HG02759 (cell line): Measurements from ENCODE around the gene GSC2.

ENCODE experiments used
- ATAC-seq: cut with Tn5 transposase; IDR thresholded peaks from one replicate; pipeline ENCODE4 v1.9.1; 2021; ENCODE audit warnings: mild to moderate bottlenecking, moderate library complexity; ENCODE audit not compliant: unreplicated experiment

GSC2 gene

GRCh38 chr22:19134176-19134831 lies 15.8 kb downstream of the GSC2 start:
- no peak for ATAC-seq

DNA sequence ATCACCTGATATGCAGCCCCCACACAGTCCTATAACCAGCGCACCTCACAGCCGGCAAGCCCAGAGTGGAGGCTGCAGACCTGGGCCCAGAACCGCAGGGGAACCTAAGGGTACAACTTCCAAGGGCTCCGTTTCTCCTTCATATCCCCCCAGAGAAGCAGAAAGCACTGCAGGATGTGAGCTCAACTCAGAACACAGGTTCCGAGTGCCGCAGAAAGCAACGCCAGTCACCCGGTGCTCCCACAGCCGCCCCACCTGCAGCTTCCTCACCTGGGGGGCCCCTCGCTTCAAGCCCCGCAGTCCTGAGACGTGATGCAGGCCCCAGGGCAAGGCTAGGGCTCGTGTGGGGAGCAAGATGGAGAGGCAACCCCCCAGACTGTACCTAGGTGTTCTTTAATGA lies 16.5 kb downstream of the GSC2 start:
- no peak for ATAC-seq

- no peak for ATAC-seq
Measured at GRCh38 chr22:19132693-19133400, 17.2 kb downstream of the GSC2 start.

GRCh38 chr22:19132153-19132552 lies 17.9 kb downstream of the GSC2 start:
- ATAC-seq = no peak

GRCh38 chr22:19131685-19132015 lies 18.4 kb downstream of the GSC2 start:
- no peak for ATAC-seq

GRCh38 chr22:19130959-19131684 lies 19.0 kb downstream of the GSC2 start, which contains the start of gene TSSK2:
TSSK2 (plus strand) TSS chr22:19131308; CDS start chr22:19131400, 92 bp downstream.
- ATAC-seq = no peak

GRCh38 chr22:19129871-19130270 lies 20.2 kb downstream of the GSC2 start:
- no peak for ATAC-seq

DNA sequence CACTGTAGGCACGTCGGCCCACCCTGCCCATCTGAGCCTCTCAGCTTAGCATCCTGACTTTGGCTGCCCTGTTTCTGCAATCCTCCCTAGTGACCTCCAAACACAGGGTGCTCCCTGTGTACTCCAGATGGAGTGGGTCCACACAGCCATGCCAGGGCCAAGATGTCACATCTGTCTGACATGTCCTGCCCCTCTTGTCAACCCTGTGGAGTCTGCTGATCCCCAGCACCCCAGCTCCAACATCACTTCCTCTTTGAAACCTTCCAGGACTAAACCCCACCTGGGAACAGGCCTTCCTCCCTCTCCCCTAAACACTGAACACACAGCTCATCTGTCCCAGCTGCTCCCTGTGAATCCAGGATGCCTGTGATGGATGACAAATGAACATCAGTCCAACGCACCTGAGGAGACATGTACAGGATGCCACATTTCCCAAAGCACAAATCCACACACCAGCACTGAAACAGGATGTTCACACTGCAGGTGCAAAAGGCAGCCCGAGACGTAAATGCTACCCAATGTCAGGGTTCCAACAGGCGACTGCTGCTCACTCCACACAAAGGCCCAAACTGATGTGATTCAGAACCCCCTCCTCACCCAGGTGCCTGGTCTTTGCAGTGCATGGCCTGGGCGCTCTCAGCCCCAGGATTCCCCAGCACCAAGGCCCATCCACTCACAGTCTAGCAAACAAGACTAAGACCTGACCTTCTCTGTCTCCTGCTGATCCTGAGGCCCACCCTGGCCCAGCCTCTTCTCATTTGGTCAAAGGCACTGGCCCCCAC lies 21.0 kb downstream of the GSC2 start:
- ATAC-seq = no peak

DNA sequence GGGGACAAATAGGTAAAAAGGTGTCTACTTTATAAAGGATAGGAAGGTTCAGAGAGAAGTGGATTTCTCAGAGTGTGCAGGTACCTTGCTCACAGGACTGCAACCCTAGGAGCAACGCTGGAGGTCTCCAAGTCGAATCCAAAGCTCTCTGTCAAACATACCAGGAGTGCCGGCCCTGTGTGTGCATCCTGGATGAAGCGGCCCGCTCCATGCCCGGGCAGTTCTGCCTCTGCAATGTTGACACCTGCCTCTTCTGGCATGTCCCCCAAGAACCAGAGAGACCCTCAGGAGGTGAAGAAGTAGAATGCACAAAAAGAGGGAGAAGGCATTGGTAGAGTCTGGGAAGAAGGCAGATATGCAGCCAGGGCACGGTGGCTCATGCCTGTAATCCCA lies 22.1 kb downstream of the GSC2 start:
- no peak for ATAC-seq

- no peak for ATAC-seq
Measured at GRCh38 chr22:19127329-19128008, 22.6 kb downstream of the GSC2 start.

DNA sequence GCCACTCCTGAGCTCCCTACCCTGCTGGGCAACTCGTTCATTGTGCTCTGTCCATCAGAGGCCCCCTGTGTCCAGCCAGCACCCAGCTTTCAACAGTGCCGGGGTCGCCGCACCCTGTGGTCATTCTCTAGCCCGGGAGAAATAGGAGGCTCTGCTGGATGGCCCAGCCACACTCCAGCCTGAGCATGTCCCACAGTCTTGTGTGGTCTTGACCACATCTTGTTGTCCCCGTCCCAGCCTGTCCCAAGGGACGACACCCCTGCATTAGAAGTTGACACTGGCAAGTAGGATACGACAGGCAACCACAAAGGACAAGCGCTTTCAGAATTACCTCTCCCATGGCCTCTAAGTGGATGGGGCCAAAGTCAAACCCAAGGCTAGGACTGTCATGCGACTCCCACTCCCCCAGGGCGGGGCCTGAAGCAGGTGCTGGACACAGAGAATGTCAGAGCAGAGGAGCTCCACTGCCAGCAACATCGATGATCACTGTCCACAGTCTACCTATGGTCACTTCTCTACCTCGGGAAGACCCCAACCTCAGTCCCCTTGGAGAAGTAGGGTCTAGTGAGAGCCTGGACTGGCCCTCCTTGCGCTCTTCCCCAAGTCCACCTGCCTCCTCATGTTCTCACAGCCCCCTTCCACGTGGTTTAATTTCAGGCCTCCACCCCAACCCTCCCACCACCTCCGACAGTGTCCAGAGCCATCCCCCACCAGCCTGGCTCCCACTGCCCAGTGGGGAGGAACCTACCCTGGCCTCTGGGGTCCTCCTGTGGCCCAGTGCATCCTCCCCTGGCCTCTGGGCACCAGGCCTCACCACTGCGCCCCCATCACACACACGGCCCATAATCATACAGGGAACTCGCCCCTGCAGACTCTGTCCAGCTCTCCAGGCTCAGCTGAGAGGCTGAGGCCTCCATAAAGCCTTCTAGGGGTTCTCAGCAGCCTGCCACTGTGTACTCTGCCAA lies 23.5 kb downstream of the GSC2 start:
- ATAC-seq = no peak

- no peak for ATAC-seq
Measured at GRCh38 chr22:19125474-19126308, 24.4 kb downstream of the GSC2 start.

DNA sequence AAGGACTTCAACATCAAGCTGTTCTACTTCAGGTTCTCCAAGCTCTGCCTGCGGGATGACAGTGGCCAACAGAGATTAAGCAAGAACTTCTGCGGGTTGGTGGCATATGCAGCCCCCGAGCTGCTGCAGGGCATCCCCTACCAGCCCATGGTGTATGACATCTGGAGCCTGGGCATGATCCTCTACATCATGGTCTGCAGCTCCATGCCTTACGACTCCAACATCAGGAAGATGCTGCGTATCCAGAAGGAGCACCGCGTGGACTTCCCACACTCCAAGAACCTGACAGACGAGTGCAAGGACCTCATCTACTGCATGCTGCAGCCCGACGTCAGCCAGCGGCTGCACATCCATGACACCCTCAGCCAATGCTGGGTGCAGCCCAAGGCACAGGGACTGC lies 25.1 kb downstream of the GSC2 start:
- no peak for ATAC-seq

DNA sequence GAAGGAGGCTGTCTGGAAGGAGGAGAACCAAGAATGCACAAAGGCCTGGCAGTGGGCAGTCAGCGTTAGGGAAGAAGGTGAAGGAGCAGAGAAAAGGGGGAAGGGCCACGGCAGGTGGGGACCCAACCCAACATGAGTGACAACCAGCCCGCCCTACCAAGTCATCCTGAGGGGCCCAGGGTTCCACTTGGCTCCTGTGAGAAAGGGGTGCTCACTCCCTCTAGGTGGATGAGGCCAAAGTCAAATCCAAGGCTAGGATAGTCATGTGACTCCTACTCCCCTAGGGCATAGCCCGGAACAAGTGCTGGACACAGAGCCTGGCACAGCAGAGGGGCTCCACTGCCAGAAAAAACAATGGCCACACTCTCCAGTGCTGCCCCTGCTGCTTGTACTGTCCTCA lies 25.7 kb downstream of the GSC2 start:
- ATAC-seq = no peak

DNA sequence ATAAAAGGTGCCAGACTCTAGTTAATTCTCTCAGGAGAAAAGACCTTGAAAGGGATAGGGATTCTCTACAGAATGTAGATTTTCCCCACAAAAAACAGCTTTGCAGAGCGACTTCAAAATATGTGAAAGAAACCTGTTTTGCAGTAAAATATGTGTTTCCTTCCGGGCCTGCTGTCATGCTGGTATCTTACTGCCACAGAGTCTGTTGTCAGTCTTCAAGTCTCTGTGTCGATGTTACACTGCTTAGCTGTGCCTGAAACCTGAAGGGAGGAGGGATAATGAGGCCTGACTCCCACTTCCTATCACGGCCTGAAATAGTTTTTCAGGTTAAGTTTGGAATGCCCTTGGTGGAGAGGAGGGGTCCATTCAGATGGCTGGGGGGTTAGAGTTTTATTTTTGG lies 26.2 kb downstream of the GSC2 start:
- ATAC-seq = no peak

DNA sequence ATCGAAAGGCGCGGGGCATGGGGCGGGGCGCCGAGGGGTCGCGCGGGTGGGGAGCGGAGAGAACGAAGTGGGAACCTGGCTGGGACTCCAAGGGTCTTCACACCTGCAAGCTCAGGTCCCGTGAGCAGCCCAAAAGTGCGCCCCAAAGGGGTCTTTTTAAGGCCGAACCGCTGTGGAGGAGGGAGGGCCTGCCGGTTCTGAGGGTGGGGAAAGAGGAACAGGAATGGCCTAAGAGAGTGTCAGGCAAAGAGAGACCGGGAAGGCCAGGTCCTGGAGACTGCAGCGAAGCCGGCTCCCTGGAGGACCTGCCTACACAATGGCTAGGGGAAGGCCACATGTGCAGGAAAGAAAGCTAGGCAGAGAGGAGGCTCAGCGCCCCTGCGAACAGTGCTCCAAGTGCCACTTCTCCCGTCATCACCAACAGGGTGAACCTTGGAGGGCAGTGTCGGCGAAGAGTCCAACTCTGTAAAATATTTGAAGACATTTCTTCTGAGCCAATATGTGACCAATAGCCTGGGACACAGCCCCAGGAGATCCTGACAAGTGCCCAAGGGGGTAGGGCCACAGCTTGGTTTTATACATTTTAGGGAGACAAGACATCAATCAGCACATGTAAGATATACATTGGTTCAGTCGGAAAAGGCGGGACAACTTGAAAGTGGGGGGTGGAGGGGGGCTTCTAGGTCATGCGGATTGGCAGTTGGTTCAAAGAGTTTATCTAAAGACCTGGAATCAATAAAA lies 27.2 kb downstream of the GSC2 start:
- no peak for ATAC-seq

DNA sequence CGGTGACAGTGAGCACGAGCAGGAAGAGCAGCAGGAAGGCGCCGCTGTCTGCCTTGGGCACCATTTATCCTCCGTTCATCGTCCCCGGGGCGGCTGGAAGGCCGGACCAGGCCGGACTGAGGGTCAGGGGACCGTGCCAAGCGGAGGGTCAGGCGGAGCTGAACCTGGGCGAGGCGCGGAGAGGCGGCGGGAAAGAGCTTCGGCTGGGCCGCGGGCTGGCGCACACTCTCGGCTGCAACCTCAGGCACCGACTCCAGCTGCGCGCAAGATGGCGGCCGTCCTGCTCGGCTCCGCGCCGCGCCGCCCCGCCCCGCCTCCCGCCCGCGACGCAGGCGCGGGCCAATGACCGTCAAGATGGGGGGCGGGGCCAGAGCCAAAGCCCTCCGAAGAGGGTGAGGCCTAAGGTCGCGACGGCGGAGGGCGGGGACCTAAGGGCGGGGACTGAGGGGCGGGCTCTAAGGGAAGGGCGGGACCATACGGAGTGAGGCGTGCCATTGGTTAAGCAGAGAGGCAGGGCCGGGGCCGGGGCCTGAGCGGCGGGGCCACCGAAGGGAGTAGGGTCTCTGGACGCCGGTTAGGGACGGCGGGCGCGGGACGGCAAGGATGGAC lies 27.8 kb downstream of the GSC2 start, which contains the start of gene DGCR2:
DGCR2 (minus strand) TSS at position 270 of the 609 bp plus-strand sequence; CDS start at position 64, 206 bp downstream.
- peak; percentile 87 for ATAC-seq
